ENCODE data around the gene RAPGEF5. TPM values are rescaled to one million over a fixed set of nuclear protein-coding genes. Genes with fewer than 3 reads are reported as not detected.

Gene RAPGEF5
- polyA plus RNA-seq, 1 of the 3 experiments (the other 2 are of a cell fraction), result 1.2 TPM

GRCh38 chr7:22129166-22129565, 227.8 kb downstream of the RAPGEF5 start:
- ChIA-PET POLR2A (no interaction called here), CTCF (interaction anchor here (1.0 to 3.2 kb wide), 4 partner anchors 9 to 371 kb away, joined by 3 to 29 read pairs (median 4); partner anchors contain the start of gene STEAP1B)
- H3K27ac ChIP-seq (ENCODE audit: low read depth in 2 of 2, low read length in 1 of 2), result no peak overlapping the region
- peaks cover 0 to 3% of the 10 kb centered on the region in 2 experiments for H3K36me3 ChIP-seq (replicated peaks in 1 of 2; ENCODE audit: control insufficient read depth in 1 of 2, insufficient read depth in 2 of 2, low read length in 1 of 2)
- no peaks in the 10 kb centered on the region for H4K20me1 ChIP-seq (ENCODE audit: insufficient read depth)
- no peaks in the 10 kb centered on the region for H3K9me2 ChIP-seq
- no peak overlapping the region for H3K9ac ChIP-seq
- H3F3A ChIP-seq (replicated peaks; ENCODE audit: insufficient read depth), result no peaks in the 10 kb centered on the region
- WGBS (ENCODE audit: low lambda C conversion rate), result 85% methylated on average over 6 of the region's 6 CpGs
- H3K27me3 ChIP-seq (ENCODE audit: insufficient read depth), result no peaks in the 10 kb centered on the region
- H2AFZ ChIP-seq (ENCODE audit: low read depth), result no peak overlapping the region
- no peak overlapping the region for H3K4me2 ChIP-seq
- H3K79me2 ChIP-seq (ENCODE audit: insufficient read depth), result no peaks in the 10 kb centered on the region
- no peak overlapping the region for H3K4me3 ChIP-seq (ENCODE audit: low read depth in 2 of 2, low read length in 1 of 2)
- TF ChIP-seq IRF3 (IDR thresholded peaks at IDR 0.05; ENCODE audit: low read depth, low read length) (no peak), RXRA (IDR thresholded peaks at IDR 0.05; ENCODE audit: borderline replicate concordance, low read depth) (no peak), TEAD4 (IDR thresholded peaks at IDR 0.05; ENCODE audit: borderline replicate concordance, insufficient read depth) (no peak), CHD2 (IDR thresholded peaks at IDR 0.05; ENCODE audit: low read length, partially characterized antibody) (no peak), RAD21 (IDR thresholded peaks at IDR 0.05; ENCODE audit: low read length) (no peak), NRF1 (IDR thresholded peaks at IDR 0.05; ENCODE audit: low read depth, low read length) (no peak), POLR2AphosphoS5 (IDR thresholded peaks at IDR 0.05; ENCODE audit: low read depth, low read length) (no peak), ZBTB33 (IDR thresholded peaks at IDR 0.05; ENCODE audit: borderline replicate concordance, low read depth) (no peak), FOXM1 (IDR thresholded peaks at IDR 0.05; ENCODE audit: low read depth) (no peak), MAX (IDR thresholded peaks at IDR 0.05; ENCODE audit: low read depth) (no peak), YY1 (IDR thresholded peaks at IDR 0.05; ENCODE audit: low read depth) (no peak), EZH2phosphoT487 (IDR thresholded peaks at IDR 0.05; ENCODE audit: borderline replicate concordance, low read depth) (no peak), GABPA (IDR thresholded peaks at IDR 0.05; ENCODE audit: low read depth) (no peak), USF2 (IDR thresholded peaks at IDR 0.05; ENCODE audit: borderline replicate concordance, low read depth, low read length) (no peak), FOSL2 (IDR thresholded peaks at IDR 0.05; ENCODE audit: borderline replicate concordance, low read depth) (no peak), USF1 (IDR thresholded peaks at IDR 0.05; ENCODE audit: borderline replicate concordance, low read depth) (no peak), MEF2A (IDR thresholded peaks at IDR 0.05; ENCODE audit: borderline replicate concordance, low read depth) (no peak), TAF1 (IDR thresholded peaks at IDR 0.05; ENCODE audit: borderline replicate concordance, low read depth, low read length) (no peak), SIN3A (IDR thresholded peaks at IDR 0.05; ENCODE audit: borderline replicate concordance, low read depth, low read length) (no peak), JUND (IDR thresholded peaks at IDR 0.05) (no peak)
- H3K9me3 ChIP-seq, result no peaks in the 10 kb centered on the region
- H3K4me1 ChIP-seq (ENCODE audit: control insufficient read depth in 1 of 2, insufficient read depth in 2 of 2, low read depth in 1 of 2, low read length in 1 of 2), result peaks cover 6 to 16% of the 10 kb centered on the region in 2 experiments; a peak in 3 of 4 replicates
- DNase-seq, result no peak
